ENCODE data around the gene CHSY3. TPM values are rescaled to one million over a fixed set of nuclear protein-coding genes. Genes with fewer than 3 reads are reported as not detected.

Gene CHSY3
- not detected in 2 replicates for total RNA-seq (2014; rRNA removed; shearing (Covaris generic); ENCODE audit: low replicate concordance)

- in situ Hi-C loops (cut with HindIII; ENCODE audit: low pct_unique_long_range_greater_than_20kb, low sequenced_read_pairs): no loop called here
- peak; percentile 73 for DNase-seq (ENCODE audit: low read depth)
Observed at GRCh38 chr5:129904102-129904666, at the start of gene CHSY3. Gene CHSY3 (plus strand): TSS chr5:129904465.

GRCh38 chr5:129856325-129856724 is 47.9 kb upstream of the CHSY3 start:
- DNase-seq (ENCODE audit: low read depth): no peak
- in situ Hi-C loops (cut with HindIII; ENCODE audit: low pct_unique_long_range_greater_than_20kb, low sequenced_read_pairs): no loop called here

DNA sequence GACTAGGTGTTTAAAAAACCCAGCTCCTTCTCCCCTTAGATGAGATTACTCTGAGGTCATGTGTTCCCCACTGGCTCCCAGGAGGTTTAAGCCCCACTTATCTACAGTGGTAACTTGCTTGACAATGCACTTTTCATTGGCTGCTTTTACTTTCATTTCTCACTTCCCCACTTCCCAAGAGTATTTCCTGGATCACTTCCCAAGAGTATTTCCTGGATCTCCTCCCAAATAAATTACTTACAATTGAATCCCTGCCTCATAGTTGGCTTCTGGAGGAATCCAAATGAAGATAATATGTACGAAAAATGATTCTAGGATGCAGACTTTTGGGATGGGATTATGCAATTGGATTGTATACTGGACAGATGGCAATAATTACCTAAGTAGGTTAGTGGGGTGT is 47.1 kb upstream of the CHSY3 start:
- DNase-seq (ENCODE audit: low read depth): no peak
- in situ Hi-C loops (cut with HindIII; ENCODE audit: low pct_unique_long_range_greater_than_20kb, low sequenced_read_pairs): no loop called here

DNA sequence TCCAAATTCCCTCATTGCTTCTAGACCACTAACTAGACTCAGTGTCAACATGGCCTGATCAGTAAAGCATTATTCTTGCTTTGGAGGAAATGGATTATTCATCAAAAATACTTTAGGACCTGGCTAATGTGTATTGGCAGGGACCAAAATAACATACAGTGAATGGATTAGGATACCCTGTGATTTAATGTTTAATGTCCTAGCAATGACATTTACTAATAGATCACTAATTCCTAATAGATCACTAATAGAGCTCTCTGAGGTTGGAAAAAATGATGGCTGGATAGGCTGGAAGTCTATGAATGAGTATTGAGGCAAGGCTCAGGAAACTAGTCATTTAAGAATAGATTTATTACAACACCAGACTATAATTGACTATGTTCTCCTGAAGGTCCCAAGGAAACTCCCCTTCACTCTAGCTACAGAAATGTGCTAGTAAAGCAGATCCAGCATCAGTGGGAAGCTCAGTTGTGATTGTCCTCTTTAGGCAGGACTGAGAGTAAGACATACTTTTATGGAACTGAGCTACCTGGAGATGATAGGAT is 46.1 kb upstream of the CHSY3 start:
- in situ Hi-C loops (cut with HindIII; ENCODE audit: low pct_unique_long_range_greater_than_20kb, low sequenced_read_pairs): no loop called here
- no peak for DNase-seq (ENCODE audit: low read depth)

DNA sequence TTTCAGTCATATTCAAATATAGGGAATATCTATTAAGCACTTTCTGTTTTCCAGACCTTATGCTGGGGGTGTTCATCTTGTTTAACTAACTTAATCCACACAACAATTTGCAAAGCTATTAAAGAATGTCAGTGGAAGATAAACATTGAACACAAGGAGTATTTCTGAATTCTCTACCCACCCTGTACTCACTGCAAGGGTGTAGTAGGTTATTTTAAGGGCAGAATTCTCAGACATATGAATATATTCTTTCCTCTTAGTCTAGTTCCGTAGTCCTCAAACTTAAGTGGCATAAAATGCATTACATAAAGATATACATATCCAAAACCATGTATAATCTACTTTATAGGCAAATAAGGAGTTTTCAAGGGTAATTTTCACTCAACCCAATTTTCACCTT is 19.9 kb upstream of the CHSY3 start:
- in situ Hi-C loops (cut with HindIII; ENCODE audit: low pct_unique_long_range_greater_than_20kb, low sequenced_read_pairs): no loop called here
- no peak for DNase-seq (ENCODE audit: low read depth)

GRCh38 chr5:129899454-129899853 is 4.8 kb upstream of the CHSY3 start:
- DNase-seq (ENCODE audit: low read depth): no peak
- in situ Hi-C loops (cut with HindIII; ENCODE audit: low pct_unique_long_range_greater_than_20kb, low sequenced_read_pairs): no loop called here

- in situ Hi-C loops (cut with HindIII; ENCODE audit: low pct_unique_long_range_greater_than_20kb, low sequenced_read_pairs): no loop called here
- no peak for DNase-seq (ENCODE audit: low read depth)
Observed at GRCh38 chr5:129902816-129903215, 1.4 kb upstream of the CHSY3 start.

- in situ Hi-C loops (cut with HindIII; ENCODE audit: low pct_unique_long_range_greater_than_20kb, low sequenced_read_pairs): no loop called here
- peak; percentile 8 for DNase-seq (ENCODE audit: low read depth)
Observed at GRCh38 chr5:129903466-129904101, 681 bp upstream of the CHSY3 start.

- in situ Hi-C loops (cut with HindIII; ENCODE audit: low pct_unique_long_range_greater_than_20kb, low sequenced_read_pairs): no loop called here
- no peak for DNase-seq (ENCODE audit: low read depth)
Observed at GRCh38 chr5:129904667-129905472, 605 bp downstream of the CHSY3 start.

DNA sequence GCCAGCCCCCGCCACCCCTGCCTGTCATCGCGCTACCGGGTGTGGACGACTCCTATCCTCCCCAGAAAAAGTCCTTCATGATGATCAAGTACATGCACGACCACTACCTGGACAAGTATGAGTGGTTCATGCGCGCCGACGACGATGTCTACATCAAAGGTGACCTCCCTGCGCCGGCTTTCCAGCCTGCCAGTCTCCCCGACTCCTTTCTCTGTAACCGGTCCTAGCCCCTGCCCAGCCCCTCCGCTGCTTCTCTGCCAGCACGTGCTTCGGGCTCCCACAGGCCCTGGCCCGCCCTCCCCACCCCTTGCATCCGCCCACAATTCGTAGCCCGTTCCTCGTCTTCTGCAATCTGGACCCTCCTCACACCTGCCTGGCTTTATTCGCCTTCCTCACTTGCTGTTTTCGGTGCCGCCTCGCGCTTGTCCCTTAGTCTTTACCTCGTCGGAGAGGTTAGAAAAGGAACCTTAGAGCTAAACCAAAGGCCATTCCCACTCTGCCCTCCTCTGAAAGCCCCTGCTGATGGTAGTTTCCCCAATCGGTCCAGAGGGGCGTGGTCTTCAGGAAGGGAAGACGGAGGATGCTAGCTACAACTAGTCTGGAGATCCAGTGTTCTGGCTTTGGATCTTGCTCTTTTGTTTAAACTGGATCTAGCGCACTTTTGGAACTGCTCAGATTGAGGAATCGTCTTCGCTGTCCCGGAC is 1.4 kb downstream of the CHSY3 start:
- in situ Hi-C loops (cut with HindIII; ENCODE audit: low pct_unique_long_range_greater_than_20kb, low sequenced_read_pairs): no loop called here
- no peak for DNase-seq (ENCODE audit: low read depth)

DNA sequence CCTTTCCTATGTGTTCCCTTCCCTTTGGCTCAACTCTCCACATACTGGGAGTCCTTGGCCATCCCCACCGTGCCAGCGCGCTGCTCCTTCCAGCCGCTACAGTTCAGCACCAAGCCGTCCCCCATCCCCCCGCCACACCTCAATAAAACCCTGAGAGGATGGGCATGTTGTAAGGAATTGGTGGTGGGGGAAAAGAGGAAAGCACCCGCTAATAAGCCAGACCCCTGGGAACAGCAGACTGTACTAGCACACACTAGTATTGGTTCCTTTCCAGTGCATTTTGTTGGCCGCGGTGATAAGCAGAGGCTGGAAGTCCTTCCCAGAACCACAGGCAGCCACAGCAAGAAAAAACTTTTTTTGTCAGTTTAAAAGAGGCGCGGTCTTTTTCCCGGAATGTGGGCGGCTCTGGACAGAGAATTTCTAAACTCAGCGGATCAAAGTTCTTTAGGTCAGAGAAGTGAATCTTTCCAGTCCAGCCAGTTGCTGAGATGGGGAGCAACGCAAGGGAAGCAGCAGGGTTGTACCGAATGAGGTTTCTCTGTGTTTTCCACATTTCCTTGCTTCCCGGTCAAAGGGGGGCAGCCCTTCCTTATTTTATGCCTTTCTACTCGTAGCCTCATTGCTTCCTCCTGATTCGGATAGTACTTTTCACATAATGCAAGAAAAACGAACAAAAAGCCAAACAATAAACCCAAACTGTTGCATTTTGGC is 2.1 kb downstream of the CHSY3 start:
- DNase-seq (ENCODE audit: low read depth): no peak

GRCh38 chr5:129909225-129909624 is 5.0 kb downstream of the CHSY3 start:
- in situ Hi-C loops (cut with HindIII; ENCODE audit: low pct_unique_long_range_greater_than_20kb, low sequenced_read_pairs): no loop called here
- DNase-seq (ENCODE audit: low read depth): no peak

More for the DNA sequence above, 2.1 kb downstream of the CHSY3 start:
- in situ Hi-C loops (cut with HindIII; ENCODE audit: low pct_unique_long_range_greater_than_20kb, low sequenced_read_pairs): no loop called here

GRCh38 chr5:129912601-129913255 is 8.5 kb downstream of the CHSY3 start:
- in situ Hi-C loops (cut with HindIII; ENCODE audit: low pct_unique_long_range_greater_than_20kb, low sequenced_read_pairs): no loop called here
- DNase-seq (ENCODE audit: low read depth): no peak

DNA sequence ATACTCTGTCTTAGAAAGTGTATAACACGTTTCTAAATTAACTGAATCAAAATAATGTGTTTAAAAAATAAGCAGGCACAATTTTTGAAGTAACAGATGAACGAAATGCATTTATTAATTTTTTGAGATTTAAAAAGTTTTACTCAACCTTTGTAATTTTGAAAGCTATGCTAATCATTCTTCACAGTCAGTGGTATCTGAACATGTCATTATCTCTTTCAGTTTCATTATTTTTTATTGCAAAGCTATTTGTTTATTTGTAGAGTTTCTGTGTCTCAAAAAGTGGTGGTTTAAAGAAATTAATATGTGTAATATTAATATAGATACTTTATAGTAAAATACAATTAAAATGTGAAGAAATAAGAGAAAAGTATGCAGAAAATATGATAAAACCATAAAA is 11.2 kb downstream of the CHSY3 start:
- no peak for DNase-seq (ENCODE audit: low read depth)
- in situ Hi-C loops (cut with HindIII; ENCODE audit: low pct_unique_long_range_greater_than_20kb, low sequenced_read_pairs): no loop called here

DNA sequence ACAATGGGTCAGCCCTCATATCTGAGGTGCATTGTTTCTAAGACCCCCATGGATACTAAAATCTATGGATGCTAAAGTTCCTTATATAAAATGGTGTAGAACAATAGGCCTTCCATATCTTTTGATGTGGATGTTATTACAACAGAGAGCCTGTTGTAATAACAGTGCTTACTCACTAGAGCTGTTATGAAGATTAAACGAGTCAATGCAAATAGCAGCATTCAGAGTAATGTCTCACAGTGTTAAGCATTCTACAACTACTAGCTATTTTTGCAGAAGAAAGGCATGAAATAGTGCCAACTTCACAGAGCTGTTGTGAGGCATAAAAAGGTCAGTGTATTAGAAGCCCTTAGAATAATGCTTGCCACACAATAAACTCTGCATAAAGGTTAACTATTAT is 13.0 kb downstream of the CHSY3 start:
- in situ Hi-C loops (cut with HindIII; ENCODE audit: low pct_unique_long_range_greater_than_20kb, low sequenced_read_pairs): no loop called here
- DNase-seq (ENCODE audit: low read depth): no peak

GRCh38 chr5:129921204-129921603 is 16.9 kb downstream of the CHSY3 start:
- no peak for DNase-seq (ENCODE audit: low read depth)
- in situ Hi-C loops (cut with HindIII; ENCODE audit: low pct_unique_long_range_greater_than_20kb, low sequenced_read_pairs): no loop called here

DNA sequence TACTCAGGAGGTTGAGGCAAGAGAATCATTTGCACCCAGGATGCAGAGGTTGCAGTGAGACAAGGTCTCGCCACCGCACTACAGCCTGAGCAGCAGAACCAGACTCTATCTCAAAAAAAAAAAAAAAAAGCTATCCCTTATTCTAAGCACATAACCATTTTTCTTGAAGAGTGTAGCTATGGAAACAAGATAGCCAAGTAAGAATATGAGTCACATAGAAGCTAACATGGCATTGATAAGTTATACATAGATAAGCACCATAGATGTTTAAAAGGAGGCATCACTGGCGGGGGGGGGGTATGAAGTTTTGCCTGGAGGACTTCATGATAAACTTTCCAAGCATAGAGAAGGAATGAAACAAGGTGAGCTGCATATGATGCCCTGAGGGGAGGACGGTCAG is 26.0 kb downstream of the CHSY3 start:
- DNase-seq (ENCODE audit: low read depth): no peak
- in situ Hi-C loops (cut with HindIII; ENCODE audit: low pct_unique_long_range_greater_than_20kb, low sequenced_read_pairs): no loop called here

GRCh38 chr5:129935626-129936025 is 31.4 kb downstream of the CHSY3 start:
- in situ Hi-C loops (cut with HindIII; ENCODE audit: low pct_unique_long_range_greater_than_20kb, low sequenced_read_pairs): no loop called here
- no peak for DNase-seq (ENCODE audit: low read depth)

Data from Caki2 (cell line).